ENCODE measurements around the gene TNKS2. TPM values are rescaled to one million over a fixed set of nuclear protein-coding genes. Genes with fewer than 3 reads are reported as not detected.
"Not testable (repeated sequence)": the region's sequence is repeated elsewhere in the genome, so short reads cannot be mapped to it uniquely, and the experiment has no call there.

Gene TNKS2
- polyA plus RNA-seq, 1 donor, result 38.4 TPM

DNA sequence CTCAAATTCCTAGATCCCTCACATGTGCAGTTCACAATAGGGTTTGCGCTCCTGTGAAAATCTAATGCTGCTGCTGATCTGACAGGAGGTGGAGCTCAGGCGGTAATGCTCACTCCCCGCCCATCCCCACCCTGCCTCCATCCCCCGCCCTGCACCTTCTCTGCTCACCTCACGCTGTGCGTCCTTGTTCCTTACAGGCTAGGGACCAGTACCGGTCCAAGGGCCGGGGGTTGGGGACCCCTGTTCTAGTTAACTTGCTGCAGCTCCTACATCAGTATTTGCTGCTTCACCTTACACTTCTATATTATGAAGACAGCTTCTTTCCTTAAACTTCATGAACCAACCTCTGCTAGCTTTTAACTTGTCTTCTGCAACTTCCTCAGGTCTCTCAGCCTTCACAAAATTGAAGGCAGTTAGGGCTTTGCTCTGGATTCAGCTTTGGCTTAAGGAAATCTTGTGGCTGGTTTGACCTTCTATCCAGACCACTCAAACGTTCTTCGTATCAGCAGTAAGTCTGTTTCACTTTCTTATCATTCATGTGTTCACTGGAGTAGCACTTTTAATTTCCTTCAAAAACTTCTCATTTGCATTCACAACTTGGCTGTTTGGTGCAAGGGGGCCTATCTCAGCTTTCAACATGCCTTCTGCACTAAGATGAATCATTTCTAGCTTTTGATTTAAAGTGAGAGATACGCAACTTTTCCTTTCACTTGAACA is 1.7 kb upstream of the TNKS2 start:
- no peak for DNase-seq (ENCODE audit: low read depth)

DNA sequence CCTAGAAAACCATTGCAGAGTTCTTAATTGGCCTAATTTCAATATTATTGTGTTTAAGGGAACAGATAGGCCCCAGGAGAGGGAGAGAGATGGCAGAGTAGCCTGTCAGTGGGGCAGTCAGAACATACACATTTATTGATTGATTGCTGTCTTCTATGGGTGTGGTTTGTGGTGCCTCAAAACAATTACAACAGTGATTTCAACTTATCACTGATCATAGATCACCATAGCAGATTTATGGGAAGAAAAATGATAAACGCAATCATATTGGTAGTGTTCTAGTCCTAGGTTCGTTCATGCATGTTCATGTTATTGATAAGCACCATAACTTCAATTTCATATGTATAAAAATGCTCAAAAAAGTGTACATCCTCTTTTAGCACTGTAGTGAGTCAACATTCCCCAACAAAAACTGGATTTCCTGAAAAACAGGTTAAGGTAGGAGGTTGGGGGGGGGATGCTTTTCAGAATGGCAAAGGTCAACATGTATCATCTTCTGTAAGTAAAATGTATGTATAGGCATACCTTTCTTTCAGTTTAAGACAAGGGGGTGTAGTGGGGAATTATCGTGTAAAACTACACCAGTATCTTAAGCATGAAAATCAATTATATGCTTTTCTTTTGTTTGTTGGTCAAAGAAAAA is 1.1 kb upstream of the TNKS2 start:
- DNase-seq (ENCODE audit: low read depth), result no peak

DNA sequence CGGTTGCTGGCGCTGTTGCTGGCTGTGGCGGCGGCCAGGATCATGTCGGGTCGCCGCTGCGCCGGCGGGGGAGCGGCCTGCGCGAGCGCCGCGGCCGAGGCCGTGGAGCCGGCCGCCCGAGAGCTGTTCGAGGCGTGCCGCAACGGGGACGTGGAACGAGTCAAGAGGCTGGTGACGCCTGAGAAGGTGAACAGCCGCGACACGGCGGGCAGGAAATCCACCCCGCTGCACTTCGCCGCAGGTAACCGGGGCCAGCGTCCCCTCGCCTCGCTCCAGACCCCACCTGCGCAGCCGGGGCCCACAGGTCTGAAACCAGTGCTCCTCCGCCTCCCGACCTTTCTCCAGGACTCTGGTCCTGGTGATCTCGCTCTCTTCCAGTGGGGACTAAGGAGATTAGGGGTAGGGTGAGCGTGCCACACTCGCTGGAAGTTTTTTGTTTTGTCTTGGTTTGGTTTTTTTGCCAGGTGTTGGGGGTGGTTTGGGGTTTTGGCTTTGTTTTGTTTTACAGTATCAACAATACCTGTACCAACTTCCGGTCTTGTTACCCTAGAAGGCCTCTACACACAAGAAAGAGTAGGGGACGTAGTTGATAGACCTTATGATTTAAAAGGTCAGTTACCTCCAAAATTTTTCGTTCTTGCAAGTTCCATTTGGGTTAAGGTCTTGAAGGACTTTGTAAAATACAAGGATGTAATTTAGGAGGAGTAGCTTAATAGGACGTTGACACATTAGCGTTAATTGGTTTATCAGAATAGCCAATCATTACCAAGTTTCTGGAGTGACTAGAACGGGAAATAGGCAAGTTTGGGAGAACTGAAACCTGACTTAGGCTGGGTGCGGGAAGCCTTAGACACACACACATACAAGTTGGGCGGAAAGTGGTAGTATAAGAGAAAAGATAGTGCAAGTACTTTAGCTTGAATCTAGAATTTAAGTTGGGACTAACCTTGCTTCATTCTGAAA is 704 bp downstream of the TNKS2 start:
- no peak for DNase-seq (ENCODE audit: low read depth)

DNA sequence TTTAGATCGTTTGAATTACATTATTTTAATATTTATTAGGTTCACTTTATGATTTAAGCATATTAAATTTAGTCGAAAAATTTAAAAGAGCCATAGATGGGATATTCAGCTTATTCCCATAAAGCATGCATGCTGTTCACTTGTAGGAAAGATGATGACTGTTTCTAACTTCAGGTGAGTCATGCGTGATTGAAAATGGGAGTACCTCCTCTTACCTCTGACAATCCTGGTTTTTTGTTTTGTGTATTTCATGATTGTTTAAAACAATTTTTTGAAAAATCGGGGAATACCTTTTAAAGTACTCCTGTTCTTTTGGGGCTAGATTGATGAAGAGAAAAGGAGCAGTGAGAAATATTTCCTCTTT is 1.4 kb downstream of the TNKS2 start:
- no peak for DNase-seq (ENCODE audit: low read depth)

DNA sequence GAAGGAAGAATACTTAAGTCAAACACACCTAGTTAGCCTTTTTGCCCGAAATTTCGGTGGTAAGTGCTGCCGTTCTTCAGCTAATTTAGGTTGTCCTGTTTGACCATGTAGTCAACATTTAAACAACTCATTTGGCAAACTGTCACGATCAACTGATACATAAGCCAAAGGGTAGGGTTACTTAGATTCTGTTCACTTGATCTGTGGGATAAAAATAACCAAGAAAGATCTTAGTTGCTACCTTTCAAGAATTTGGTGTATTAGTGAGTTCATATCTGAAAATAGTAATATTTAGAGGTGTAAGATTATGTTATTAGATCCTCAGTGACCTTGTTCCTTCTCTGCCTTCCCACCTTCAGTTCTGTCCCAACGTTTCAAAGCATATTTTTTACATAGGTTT is 2.0 kb downstream of the TNKS2 start:
- no peak for DNase-seq (ENCODE audit: low read depth)

DNA sequence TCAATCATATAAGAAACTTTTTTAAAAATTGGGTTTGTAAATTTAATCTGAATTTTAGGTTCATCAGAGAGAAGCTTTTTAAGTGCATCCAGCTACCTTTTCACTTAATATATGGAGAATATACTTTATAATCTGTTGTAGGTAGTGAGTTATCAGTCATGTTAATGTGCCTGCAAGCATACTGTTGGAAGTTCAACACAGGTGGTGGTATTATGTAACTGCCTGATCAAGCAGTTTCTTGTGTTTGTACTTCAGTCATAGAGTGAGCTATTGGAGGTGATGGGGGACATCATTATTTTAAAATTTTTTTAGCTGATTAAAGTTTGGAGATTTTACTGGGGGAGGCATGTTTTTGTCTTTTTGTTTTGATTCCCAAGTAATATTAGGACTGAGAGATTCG is 2.5 kb downstream of the TNKS2 start:
- no peak for DNase-seq (ENCODE audit: low read depth)

DNA sequence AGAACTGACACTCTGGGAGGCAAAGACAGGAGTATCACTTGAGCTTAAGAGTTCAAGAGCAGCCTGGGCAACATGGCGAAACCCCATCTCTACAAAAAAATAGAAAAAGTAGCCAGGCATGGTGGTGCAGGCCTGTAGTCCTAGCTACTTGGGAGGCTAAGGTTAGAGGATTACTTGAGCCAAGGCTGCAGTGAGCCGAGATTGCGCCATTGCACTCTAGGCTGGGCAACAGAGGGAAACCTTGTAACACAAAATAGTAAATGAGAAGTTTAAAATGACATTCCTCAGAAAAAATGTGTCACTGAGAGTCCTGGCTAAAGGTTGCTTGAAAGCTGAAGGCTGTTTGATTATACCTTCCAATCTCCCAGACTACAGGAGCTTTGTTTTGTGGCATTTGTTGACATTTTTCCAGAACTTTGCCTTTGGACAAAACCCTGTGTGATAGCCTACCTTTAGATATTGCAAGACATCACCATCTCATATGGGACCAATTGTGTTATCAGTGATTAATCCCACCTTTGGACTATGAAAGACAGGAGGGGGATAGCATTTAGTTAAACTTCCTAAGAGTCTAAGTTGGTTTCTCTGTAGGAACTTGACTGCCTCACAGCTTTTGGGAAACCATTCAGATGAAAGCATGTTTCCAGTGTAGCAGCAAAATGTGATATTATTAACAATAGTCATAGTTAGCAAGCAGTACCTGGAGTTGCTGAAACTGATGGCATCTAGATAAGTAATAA is 5.3 kb downstream of the TNKS2 start:
- no peak for DNase-seq (ENCODE audit: low read depth)

DNA sequence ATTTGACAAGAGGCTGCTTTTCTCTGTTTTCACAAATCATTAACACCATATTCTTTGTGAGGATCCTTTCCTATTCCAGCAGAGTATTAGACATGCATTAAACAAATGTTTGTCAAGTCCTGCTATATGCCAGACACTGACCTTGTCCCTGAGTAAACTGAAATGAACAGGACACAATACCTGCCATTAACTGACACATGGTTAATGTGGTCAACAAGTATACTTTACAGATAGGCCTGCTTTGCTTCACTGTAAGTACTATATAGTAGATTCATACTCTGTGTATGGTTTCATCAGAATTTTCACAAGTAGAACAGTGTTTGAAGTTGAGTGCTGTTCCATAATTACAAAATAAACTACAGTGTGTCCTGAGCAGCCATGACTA is 5.9 kb downstream of the TNKS2 start:
- no peak for DNase-seq (ENCODE audit: low read depth)

DNA sequence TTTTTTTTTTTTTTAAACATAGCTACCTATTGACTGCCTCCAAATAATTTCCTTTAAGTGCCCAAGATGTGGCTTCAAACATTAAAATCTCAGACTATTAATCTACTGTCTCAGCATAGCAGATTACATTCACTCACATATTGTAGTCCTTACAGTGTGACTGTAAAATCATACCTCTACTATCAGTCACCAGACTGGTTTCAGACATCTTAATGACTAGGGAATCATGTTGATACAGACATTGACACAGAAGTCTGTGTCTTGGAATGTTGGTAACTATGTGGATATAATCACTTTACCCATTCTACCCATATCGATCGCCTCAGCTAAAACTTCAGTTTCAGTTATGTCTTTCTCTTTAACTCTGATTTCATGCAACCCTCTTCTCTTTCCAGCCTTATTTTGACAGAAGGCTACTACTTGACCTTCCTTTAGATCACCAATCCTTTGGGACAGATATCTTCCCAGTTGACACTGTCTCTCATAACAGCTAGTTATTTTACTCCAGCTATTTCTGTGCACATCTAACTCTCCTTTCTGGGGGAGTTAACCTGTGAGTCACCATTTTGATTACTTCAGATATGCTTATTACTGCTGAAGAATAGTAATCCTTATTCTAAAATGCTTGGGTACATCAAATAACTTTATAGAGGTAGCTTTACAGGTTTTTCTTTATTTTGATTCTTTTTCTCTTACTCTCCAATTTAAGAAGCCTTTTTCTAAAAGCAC is 7.0 kb downstream of the TNKS2 start:
- DNase-seq (ENCODE audit: low read depth), result no peak

DNA sequence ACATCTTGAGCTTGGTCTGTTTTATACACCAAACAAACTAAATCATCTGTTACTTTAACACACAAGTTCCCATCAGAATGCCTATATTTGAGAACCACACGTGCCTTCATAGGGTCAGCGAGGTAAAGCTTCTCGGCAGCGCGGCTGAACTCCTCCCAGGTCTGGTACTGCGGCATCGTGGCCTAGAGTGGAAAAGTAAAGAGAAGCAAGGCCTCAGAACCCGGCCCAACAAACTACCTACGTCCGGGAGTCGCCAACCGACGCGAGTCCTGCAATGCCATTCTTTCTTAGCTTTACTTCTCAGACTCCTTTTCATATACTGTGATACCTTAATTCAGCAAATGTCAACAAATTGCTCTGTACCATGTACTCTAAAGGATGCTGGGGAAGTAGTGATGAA is 9.0 kb downstream of the TNKS2 start:
- not testable (repeated sequence) for DNase-seq (ENCODE audit: low read depth)

DNA sequence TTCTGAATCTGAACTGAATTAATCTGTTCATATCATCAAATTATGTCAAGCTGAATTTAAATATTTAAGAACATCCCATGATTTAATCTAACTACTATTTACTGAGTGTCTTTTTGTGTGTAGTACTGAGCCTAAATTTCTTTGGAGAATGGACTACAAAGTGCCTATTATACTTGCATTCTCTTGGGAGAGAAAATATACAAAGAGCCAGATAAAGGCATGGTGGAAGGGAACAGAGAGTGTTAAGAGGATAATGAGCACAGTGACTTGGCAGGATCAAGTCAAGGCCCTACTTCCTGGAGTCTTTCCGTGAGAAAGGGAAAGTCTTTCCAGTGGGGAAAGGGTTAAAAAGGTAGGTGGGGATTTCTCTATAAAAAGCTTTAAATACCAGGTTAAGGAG is 15.0 kb downstream of the TNKS2 start:
- DNase-seq (ENCODE audit: low read depth), result no peak

DNA sequence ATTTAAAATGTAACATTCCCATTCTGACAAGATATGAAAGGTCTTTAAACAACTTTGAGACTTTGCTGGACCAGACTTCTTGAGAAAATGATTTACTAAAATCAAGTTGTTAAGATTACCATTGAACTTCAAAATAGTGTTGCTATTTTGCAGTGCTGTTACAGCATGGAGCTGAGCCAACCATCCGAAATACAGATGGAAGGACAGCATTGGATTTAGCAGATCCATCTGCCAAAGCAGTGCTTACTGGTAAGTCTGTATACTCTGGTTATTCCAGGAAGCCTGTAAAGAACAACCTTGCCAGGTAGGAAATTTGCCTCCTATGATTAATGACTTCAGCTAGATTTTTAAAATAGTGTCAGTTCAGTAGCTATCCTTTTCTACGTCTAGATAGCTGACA is 18.8 kb downstream of the TNKS2 start:
- DNase-seq (ENCODE audit: low read depth), result no peak

DNA sequence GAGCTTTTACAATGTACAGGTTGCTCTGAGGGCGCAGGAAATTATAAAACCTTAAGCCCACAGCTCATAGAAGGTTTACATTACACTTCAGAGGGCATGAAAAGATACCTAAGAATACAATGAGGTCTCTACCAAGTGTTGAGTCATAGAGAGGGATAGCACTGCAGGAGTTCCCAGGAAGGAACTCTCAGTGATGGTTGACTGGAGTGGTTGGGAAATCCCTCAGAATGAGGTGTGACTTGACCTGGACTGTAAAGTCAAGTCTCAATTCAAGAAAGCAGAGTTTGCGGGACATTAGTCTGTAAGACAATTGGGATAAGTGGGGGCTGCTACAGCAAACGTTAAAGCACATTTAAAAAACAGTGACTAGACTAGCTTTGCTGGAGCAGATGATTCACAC is 21.9 kb downstream of the TNKS2 start:
- DNase-seq (ENCODE audit: low read depth), result no peak

DNA sequence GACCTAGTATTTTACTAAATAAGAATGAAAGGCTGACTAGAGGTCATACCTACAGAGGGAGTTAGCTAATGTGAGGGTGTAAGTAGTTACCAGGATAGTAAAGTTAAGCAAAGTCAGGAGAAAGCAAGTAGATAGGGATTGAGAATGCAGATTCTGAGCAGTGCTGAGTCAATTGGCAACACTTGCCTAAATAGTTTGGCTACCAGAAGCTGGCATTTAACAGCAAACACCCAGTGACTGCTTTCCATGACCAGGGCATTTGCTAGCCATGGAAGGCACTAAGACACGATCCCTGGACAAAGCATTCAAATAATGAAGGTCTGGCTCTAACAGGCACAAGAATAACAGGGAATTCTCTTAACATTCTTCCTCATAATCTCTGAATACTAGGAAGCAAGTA is 25.9 kb downstream of the TNKS2 start:
- DNase-seq (ENCODE audit: low read depth), result no peak

DNA sequence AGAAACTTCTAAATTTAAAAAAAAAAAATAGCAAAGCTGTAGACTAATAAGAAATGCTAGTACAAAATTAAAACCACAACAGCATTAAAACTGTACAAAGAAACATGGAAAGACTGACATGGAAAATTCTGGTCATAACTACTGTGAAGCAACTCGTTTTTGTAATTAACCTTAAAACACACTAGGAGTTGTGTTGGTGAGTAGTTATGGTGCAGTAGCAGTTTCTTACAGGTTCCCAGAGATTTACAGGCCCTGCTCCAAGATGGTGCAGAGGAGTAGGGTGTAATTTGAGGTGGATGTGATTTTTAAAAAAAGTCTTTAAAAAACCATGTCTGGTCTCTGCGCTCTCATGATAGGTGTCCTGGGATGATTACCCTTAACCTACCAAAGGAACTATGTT is 31.0 kb downstream of the TNKS2 start:
- no peak for DNase-seq (ENCODE audit: low read depth)

DNA sequence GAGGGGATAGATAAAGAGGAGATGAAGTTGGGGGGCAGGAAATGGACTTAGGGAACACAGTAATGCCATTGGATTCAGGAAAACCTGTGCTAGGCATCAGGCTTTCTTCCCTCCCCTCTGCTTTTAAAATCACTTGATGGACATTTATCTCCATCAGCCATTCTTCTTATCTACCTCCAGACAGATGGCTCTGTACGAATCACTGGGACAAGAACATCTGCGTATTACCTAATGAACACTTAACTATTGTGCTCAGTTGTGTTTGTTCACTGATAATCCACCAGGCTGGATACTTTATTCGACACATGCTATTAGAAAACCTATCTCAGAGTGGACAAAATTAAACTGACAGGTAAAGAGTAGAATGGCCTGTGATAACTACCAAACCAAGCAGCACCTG is 40.0 kb downstream of the TNKS2 start:
- DNase-seq (ENCODE audit: low read depth), result no peak

DNA sequence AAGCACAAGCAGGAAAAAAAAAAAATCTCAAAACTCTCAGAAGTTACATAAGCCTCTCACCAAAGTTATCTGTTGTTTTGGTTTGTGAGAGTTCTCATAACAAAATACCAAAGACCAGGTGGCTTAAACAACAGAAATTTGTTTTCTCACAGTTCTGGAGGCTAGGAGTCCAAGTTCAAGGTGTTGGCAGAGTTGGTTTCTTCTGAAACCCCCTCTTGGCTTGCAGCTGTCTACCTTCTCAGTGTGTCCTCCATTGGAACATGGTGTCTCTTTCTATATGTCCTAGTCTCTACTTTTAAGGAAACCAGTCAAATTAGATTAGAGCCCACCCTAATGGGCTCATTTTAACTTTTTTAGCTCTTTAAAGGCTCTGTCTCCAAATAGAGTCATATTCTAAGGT is 44.9 kb downstream of the TNKS2 start:
- no peak for DNase-seq (ENCODE audit: low read depth)

DNA sequence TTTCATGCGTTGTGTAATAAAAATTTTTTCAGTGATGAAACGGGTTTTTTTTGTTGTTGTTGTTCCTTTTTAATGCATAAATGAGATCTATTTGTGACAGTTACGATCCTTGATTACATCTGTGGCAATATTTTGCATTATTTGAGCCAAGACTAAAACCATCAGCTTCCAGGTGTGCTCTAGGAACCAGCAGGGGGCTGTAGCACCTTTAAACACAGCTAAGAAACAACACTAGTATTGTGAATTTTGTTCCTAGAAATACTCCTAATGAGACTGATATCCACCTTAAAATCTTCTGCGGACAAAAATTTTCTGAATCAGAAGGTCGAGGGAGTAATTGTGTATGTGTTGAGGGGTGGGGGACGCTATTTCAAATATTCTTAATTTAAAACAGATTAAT is 58.4 kb downstream of the TNKS2 start:
- DNase-seq (ENCODE audit: low read depth), result no peak

DNA sequence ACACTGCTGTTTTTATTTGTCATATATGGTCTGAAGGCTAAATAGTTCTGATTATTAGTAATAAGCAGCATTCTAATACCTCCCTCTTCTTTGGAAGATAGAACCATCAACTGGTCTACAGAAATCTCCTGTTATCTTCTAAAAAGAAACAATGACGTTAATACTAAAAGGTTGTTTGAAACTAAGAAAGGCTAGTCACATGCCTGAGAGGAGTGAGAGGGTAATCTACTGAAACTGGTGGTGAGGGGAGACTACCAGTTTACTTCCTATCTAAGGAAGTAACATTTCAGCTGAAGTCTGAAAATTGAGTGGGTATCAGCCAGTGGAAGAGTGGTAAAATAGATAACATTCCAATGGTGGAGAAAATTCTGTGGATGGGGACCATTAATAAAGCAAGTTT is 62.7 kb downstream of the TNKS2 start:
- DNase-seq (ENCODE audit: low read depth), result no peak

DNA sequence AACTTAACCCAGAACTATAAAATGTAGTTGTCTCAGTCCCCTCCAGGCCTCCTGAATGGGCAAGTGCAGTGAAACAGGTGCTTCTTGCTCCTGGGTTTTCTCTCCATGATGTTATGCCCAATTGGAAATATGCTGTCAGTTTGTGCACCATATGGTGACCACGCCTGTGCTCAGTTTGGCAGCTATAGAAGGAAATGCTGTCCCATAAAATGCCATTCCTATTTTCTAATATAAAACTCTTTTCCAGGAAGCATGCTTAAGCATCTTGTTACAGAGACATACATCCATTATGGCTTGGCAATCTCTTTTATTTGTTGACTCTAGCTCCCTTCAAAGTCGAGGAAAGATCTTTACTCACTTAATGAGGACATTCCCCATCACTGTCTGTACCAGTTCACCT is 65.9 kb downstream of the TNKS2 start:
- no peak for DNase-seq (ENCODE audit: low read depth)

DNA sequence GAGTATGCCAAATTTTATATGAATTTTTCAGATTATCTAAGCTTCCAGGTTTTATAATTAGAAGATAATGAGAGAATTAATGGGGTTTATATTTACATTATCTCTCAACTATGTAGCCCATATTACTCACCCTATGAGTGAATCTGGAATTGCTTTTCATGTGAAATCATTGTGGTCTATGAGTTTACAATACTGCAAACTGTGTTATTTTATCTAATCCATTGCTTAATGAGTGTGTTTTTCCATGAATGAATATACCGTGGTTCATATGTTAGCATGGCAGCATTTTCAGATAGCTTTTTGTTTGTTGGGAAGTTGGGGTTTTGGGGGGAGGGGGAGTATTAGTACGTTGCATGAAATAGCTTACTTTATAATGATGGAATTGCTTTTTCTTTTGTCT is 66.5 kb downstream of the TNKS2 start:
- no peak for DNase-seq (ENCODE audit: low read depth)
